Left colon (tissue), 2 donors: ENCODE measurements around the gene EXTL2. TPM values are rescaled to one million over a fixed set of nuclear protein-coding genes. Genes with fewer than 3 reads are reported as not detected.
"Not testable (repeated sequence)": the region's sequence is repeated elsewhere in the genome, so short reads cannot be mapped to it uniquely, and the experiment has no call there.

Experiments
- ATAC-seq: fragments of 200-7000 bp; cut with Tn5 transposase; one replicate; pipeline ENCODE4 v1.9.1; 2020; ENCODE audit warnings: mild to moderate bottlenecking, moderate library complexity
- DNase-seq, 2 donors: peaks; one replicate each; pipeline ENCODE4 v3.0.0-alpha.2; 2020
- intact Hi-C, 2 donors: fragments of 100-400 bp; cut with DNase I in 1 of 2; cut with micrococcal nuclease in 1 of 2; formaldehyde crosslinking; loops; one replicate each; pipeline versions ENCODE4 v1.11.2 to v1.14.0; 2022; cut with DNase I, micrococcal nuclease
- total RNA-seq, 2 donors: library from RNA; stranded (reverse); fragmentation: NEBNext Ultra II Directional; extraction: Animal tissue kit (Norgen Biotek cat#: 25700); gene quantifications; one replicate each; pipeline ENCODE4 v1.2.1, GENCODE V29; 2021
- donor health status: DM: no; HTN: no; CAD: no.
- donor health status: DM: yes; HTN: yes; CAD: no.

The EXTL2 gene
- total RNA-seq, 2 donors from 2014 or later, result 3.6 to 5.5 TPM

DNA sequence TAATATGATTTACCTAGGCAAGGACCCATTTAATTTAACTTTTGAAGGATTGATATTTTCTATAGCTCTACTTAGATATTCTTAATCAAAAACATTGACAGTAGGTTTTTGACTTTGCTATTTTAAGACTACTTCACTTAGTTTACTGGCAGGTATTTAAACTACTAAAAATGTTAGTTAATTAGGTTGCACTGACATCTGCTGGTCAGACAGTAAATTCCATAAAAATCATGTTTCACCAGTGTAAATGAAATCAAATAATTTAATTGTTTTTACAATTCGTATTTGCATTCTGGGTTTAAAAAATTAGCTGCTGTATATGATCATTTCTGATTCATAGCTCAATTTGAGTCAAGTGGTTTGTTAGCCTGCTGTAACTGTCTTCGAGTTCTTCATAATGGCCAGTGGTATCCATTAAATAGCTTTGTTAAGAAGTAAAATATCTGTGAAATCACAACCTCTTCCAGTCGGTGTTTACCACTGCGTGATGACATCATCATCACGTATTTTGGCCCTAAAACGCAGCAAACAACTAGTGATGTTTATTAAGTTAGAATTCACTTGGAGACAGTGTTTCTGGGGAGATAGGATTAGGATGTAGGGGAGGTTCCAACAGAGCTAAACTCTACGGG is 26.2 kb downstream of the EXTL2 start:
- intact Hi-C loops, result loop anchor here in 1 of 2 donors (2.0 to 10.0 kb wide), 3 partner anchors 262 to 1064 kb away; no protein-coding TSS in a partner anchor
- ATAC-seq (no peak), DNase-seq (no peak)

DNA sequence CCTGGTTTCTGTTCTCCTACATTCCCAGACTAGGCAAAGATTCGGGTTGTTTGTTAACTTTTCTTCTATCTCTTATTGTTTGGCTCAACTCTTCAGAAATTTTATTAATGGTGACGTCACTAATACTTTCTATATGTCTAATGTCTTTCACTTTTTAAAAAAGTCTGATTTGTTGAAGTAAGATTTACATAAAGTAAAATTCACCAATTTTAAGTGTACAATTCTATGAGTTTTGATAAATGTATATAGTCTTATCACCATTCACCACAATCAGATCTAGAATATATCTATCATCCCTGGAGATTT is 27.8 kb downstream of the EXTL2 start:
- intact Hi-C loops, result loop anchor here in 1 of 2 donors (5.0 to 10.0 kb wide), 2 partner anchors 410 to 1062 kb away; no protein-coding TSS in a partner anchor
- DNase-seq, result no peak
- no peak for ATAC-seq

DNA sequence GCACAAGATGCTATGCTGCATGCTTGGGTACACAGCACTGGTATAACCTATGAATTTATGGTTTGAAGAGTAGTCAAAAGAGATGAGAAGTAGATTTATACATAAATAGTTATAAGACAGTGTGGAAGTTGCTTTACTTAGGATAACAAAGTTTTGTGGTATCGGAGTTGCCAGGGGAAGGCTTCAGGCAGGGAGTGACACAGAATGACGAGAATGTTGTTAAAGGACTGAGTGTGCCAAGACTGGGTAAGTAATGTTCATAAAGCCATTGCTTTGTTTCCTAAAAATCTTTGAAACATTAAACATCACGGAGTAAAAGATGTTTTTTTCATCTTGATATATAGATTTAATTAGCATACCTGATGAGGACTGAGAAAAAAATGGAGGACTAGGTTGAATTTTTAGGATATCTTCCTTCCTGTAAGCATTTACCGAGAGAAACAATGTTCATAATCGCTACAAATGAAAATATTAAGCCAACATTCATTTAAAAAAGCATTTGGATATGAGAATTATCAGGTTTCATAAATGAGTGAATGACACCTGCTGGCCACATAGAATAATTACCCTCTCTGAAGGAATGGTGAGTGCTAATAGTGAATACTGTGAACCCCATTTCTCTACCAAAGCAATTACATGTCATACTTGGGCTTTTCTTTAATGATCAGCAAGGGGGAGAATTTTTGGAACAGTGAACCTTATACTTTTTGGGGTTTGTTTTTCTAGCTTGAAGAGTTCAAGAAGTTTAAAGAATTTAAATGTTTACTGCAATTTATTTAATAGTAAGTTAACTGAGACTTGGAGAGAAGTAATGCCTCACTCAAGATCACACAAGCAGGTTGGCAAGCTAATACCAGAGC is 28.4 kb downstream of the EXTL2 start:
- DNase-seq (no peak), ATAC-seq (no peak)
- intact Hi-C loops, result loop anchor here in 1 of 2 donors (5.0 to 10.0 kb wide), 2 partner anchors 409 to 1061 kb away; no protein-coding TSS in a partner anchor

DNA sequence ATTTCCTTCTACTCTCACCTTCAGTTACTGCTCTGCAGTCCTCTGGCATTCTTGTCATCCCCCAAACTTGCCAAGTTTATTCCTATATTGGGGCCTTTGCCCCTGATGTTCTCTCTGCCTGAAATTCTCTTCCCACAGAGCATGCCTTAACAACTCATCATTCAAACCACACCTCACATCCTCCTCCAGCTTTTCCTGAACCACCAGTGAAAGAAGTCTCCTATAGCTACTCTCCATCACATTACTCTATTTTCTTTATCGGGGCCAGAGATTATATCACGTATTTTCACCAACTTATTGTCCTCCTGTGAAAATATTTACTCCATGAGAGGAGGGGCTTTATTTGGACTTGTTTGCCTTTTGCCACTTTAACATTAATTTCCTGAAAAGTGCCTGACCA is 32.1 kb downstream of the EXTL2 start:
- ATAC-seq (no peak), DNase-seq (no peak)
- intact Hi-C loops, result loop anchor here in 1 of 2 donors (10.0 kb wide), 1 partner anchor 1058 kb away; no protein-coding TSS in a partner anchor

DNA sequence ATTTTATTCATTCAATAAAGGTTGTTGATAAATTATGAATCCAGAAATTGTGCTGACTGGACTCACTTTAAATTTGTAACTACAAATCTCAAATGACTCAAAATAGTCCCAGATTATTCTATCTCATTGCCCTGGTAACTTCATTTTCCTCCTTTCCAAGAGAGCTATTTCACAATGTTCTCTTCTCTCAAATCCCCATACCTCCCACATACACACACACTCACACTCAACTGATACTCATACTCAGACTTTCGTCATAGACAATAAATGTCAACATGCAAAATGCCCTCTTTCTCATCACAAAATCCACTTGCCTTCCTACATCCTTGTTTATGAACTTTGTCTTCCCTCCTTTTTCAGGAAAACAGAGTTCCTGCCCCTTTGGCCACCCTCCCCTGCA is 33.3 kb downstream of the EXTL2 start:
- intact Hi-C loops, result loop anchor here in 1 of 2 donors (10.0 kb wide), 1 partner anchor 1057 kb away; no protein-coding TSS in a partner anchor
- no peak for DNase-seq
- ATAC-seq, result no peak

DNA sequence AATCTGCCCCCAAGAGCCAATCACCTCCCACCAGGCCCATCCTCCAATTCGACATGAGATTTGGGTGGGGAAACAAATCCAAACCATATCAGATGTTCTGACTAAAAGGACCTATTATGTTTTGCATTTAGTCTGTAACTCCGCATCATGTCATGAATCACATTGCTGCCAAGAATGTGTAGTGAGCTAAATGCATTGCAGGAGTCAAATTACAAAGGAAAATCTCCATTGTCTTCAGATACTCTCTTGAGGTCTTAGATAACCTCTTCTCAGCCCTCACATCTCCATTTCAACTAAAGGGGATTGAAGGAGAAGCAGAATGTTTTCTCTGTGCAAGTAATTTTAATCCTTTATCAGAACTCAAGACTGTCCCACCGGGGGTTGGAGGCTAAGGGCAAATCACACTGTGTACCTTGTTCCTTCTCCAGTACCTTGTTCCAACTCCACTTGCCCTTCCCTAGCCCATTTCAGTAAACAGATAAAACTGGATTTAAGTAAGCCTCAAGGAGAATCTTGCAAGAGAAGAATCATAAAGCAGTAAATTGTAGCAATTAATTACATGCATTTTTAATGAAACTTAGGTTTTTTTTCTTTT is 34.1 kb downstream of the EXTL2 start:
- DNase-seq (no peak), ATAC-seq (no peak)
- intact Hi-C loops, result loop anchor here in 1 of 2 donors (10.0 kb wide), 1 partner anchor 1056 kb away; no protein-coding TSS in a partner anchor

DNA sequence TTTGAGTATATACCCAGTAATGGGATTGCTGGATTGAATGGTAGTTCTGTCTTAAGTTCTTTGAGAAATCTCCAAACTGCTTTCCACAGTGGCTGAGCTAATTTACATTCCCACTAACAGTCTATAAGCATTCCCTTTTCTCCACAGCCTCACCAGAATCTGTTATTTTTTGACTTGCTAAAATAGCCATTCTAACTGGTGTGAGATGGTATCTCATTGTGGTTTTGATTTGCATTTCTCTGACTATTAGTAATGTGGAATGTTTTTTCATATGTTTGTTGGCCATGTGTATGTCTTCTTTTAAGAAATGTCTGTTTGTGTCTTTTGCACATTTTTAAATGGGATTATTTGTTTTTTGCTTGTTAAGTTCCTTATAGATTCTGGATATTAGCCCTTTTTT is 39.5 kb downstream of the EXTL2 start:
- DNase-seq, ATAC-seq, intact Hi-C loops: not testable (repeated sequence)

DNA sequence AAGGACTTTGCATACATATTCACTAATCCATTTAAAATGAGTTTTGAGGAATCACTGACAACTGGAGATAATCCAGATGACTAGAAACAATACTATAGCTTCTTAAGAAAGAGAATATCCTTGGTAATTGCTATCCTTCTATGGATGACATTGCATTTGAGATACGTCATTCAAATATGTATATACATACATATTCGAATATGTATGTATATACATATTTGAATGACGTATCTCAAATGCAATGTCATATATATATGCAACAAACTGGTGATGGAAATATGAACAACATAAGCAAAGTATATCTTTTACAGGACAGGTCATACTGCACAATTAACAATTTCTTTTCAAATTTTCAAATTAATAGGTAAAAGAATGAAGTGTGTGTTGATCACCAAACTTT is 41.7 kb downstream of the EXTL2 start:
- no peak for DNase-seq
- intact Hi-C loops, result no loop called here
- ATAC-seq, result no peak

DNA sequence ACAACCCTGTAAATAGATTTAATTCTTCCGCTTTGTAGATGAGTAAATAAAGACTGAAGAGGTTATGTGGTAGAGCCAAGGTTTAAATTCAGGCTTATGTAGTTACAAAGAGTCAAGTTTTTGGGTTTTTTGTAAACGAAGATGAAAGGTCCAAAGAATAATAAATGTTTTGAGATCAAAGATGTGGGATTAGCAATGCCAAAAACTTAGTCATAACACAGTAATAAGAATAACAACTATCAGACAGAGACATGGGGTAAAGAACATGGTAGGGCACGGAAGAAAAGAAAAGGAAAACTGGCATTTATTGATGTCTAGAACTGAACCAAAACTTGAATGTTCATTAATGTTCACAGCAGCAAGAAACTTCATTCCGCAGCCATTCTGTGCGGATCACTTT is 42.9 kb downstream of the EXTL2 start:
- ATAC-seq (no peak), DNase-seq (no peak)
- intact Hi-C loops, result no loop called here

DNA sequence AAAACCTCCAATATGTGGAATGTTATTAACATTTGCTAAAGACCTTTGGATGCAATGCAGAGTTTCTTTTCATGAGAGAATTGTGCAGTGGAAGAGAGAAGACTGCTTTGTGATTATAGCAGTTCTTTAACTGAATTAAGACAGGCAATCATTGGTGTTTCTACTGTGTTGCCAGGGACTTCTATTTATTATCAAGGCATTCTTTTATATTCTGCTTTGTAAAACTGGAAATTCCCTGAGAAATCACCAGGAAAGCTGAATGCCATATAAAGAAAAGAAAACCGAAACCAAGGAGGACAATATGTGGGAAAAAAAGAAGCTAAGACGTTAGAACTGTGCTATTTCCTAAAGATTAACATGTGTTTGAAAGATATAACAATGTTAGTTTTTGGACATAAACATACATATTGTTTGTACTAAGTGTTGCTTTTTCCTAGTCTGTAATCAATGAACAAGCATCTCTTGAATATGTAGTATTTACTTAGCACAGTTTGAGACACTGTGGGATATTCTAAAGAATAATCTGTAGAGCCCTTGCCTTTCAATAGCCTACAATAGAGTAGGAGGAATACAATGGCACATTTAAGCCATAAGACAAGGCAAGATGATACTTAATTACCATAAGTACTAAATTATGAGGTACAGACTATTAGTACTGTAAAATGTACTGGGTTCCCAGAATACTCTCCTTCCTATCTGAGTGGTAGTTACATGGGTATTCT is 47.1 kb downstream of the EXTL2 start:
- DNase-seq, result no peak
- no peak for ATAC-seq
- intact Hi-C loops, result no loop called here

DNA sequence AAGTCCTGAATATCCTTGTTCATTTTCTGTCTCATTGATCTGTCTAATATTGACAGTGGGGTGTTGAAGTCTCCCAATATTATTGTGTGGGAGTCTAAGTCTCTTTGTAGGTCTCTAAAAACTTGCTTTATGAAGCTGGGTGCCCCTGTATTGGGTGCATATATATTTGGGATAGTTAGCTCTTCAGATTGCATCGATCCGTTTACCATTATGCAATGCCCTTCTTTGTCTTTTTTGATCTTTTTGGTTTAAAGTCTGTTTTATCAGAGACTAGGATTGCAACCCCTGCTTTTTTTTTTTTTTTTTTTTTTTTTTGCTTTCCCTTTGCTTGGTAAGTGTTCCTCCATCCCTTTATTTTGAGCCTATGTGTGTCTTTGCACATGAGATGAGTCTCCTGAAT is 51.5 kb downstream of the EXTL2 start:
- DNase-seq, intact Hi-C loops, ATAC-seq: not testable (repeated sequence)

DNA sequence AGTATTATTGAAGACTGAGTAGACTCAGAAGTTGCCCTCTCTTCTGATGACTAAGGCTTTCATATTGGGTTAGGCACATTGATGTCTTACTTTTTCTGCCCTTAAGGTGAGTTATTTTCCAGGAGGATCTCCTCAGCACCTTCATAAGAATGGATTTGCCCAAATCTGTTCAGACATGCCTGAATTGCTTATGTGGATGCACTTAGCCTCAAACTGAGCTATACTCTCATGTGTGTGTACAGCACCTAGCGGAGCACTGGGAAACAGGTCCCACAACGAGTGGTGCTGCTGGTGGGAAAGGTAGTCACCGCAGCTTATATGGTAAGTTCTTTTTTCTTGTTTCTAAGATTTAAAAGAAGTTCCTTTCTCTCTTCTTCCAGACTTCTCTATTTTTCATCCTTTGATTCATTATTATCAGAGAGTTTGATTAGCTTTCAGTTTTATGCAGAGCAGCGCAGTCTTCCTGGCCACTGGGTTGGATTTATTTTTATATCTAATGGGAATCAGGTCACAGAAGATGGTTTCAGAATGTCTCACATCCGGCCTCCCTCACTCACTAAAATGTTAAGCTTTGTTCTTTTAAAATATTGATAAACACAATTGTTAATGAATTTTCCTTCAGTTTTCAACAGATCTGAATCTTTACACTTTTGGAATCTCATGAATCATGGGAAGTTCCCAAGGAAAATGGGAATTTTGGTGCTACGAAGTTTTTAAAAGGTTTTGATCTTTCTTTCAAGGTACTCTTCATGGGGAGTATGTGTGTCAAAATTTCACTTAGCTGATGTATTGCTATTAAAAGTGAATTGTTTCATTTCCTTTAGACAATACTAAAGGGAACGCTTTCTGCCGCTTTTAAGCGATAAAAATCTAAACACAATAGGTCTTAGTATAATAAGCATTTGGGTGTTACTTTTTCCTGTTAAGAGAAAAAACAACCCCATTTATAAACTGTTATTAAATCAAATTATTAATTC is 58.5 kb downstream of the EXTL2 start:
- intact Hi-C loops, result no loop called here
- no peak for ATAC-seq

DNA sequence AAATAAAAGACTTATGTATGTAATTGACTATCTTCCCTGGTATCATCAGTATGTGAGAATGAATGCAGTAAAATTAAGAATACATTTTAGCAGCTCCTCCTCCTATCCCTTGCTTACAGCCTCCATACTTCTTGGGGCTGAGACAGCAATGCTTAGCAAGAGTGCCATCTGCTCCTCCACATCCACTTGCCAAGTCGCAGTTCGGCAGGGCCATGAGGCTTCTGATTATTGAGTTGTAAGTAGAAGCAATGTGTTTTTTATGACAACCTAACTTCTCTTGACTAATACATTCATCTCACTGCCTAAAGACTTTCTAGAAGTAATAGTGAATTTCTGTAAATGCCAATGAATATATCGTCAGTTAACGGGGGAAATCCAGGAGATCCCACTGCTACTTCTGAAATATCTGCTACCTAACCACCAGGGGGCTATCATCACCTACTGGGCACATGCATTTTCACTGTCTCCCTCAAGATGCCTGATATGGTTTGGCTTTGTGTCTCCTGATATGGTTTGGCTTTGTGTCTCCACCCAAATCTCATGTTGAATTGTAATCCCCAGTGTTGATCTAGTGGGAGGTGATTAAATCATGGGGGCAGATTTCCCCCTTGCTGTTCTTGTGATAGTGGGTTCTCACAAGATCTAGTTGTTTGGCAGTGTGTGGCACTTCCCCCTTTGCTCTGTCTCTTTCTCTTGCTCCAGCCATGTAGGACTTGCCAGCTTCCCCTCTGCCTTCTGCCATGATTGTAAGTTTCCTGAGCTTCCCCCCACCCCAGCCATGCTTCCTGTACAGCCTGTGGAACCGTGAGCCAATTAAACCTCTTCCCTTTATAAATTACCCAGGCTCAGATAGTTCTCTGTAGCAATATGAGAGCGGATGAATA is 59.6 kb downstream of the EXTL2 start:
- intact Hi-C loops, result no loop called here
- no peak for DNase-seq
- no peak for ATAC-seq

More for the DNA sequence above, 58.5 kb downstream of the EXTL2 start:
- no peak for DNase-seq

DNA sequence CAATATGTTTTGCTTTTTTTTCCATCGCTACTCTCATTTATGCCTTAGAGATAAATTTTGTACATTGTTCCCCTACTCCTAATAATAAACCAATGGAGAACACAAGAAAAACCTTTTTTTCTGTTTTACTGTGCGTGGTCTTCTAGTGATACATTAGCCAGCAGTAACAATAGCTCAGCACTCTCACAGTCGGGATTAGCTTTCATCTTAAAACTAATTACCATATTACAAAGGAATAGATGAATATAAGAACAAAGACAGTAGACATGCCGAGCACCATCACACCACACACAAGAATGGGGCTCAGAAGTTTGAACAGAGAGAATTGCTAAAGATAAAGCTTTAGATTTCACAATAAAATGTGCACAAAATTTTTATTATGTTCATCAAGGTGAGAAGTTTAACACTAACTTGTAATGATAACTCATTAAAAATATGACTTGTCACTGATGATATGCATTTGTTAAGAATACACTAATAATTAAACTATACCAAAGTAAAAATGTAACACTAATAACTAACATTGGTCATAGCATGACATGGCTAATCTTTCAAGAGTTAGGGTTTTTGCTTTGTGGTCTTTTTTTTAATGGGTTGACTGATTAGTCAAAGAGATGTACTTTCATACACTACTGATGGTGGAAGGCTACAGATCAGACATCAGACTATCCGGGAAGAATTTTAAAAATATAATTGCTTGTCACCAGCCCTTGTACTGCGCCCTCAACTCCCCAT is 61.8 kb downstream of the EXTL2 start:
- DNase-seq, result no peak
- ATAC-seq, result no peak
- intact Hi-C loops, result no loop called here

DNA sequence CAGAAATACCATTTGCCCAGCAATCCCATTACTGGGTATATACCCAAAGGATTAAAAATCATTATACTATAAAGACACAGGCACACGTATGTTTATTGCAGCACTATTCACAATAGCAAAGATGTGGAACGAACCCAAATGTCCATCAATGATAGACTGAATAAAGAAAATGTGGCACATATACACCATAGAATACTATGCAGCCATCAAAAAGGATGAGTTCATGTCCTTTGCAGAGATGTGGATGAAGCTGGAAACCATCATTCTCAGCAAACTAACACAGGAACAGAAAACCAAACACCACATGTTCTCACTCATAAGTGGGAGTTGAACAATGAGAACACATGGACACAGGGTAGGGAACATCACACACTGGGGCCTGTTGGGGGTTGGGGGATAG is 69.0 kb downstream of the EXTL2 start:
- ATAC-seq, DNase-seq, intact Hi-C loops: not testable (repeated sequence)
